GM23338 (cell line): ENCODE data around the gene PARP2. TPM values are rescaled to one million over a fixed set of nuclear protein-coding genes. Genes with fewer than 3 reads are reported as not detected.

Source experiments
- ATAC-seq: fragments of 200-7000 bp; cut with Tn5 transposase; 3 replicates; pipeline ENCODE4 v1.9.1; 2020
- DNase-seq: peaks from one replicate; pipeline ENCODE4 v3.0.0-alpha.2; 2015; ENCODE audit warnings: low spot score
- H2AFZ ChIP-seq: fragments of 200-600 bp; sonication (generic); 2 replicates; pipeline ENCODE4 v1.8.0; 2016; ENCODE audit warnings: antibody characterized with exemption, mild to moderate bottlenecking, moderate library complexity
- H3F3A ChIP-seq: fragments of 200-600 bp; sonication (generic); replicated peaks from 2 replicates; pipeline ENCODE4 v1.8.0; 2017; ENCODE audit warnings: antibody characterized with exemption, mixed run types, low read depth
- H3K27ac ChIP-seq: fragments of 200-600 bp; sonication (generic); 2 replicates; pipeline ENCODE4 v1.6.1; 2016; ENCODE audit warnings: low read depth
- H3K27me3 ChIP-seq: fragments of 200-600 bp; sonication (generic); 2 replicates; pipeline ENCODE4 v1.8.0; 2016; ENCODE audit warnings: mild to moderate bottlenecking, mixed run types, moderate library complexity; ENCODE audit not compliant: insufficient read depth
- H3K36me3 ChIP-seq: fragments of 200-600 bp; sonication (generic); 2 replicates; pipeline ENCODE4 v1.8.0; 2016; ENCODE audit warnings: mild to moderate bottlenecking; ENCODE audit not compliant: insufficient read depth
- H3K4me1 ChIP-seq: fragments of 200-600 bp; sonication (generic); 2 replicates; pipeline ENCODE4 v1.8.0; 2016; ENCODE audit warnings: mild to moderate bottlenecking, moderate library complexity; ENCODE audit not compliant: insufficient read depth
- H3K4me2 ChIP-seq: fragments of 200-600 bp; sonication (generic); 2 replicates; pipeline ENCODE4 v1.7.1; 2017; ENCODE audit warnings: mixed run types
- H3K4me3 ChIP-seq: fragments of 200-600 bp; sonication (generic); 2 replicates; pipeline ENCODE4 v1.6.1; 2016; ENCODE audit warnings: mixed run types
- H3K79me2 ChIP-seq: fragments of 200-600 bp; sonication (generic); replicated peaks from 2 replicates; pipeline ENCODE4 v1.8.0; 2017; ENCODE audit warnings: mild to moderate bottlenecking; ENCODE audit not compliant: insufficient read depth
- H3K9me2 ChIP-seq: fragments of 200-600 bp; sonication (generic); 2 replicates; pipeline ENCODE4 v1.8.0; 2017; ENCODE audit not compliant: insufficient read depth
- H4K20me1 ChIP-seq: fragments of 200-600 bp; sonication (generic); replicated peaks from 2 replicates; pipeline ENCODE4 v1.8.0; 2017; ENCODE audit warnings: mild to moderate bottlenecking; ENCODE audit not compliant: insufficient read depth
- H3K27ac Mint-ChIP-seq: 2 replicates; pipeline ENCODE4 v1.8.0; 2020; ENCODE audit warnings: inconsistent platforms, mild to moderate bottlenecking, moderate library complexity, mixed read lengths
- H3K27me3 Mint-ChIP-seq: 3 replicates; pipeline ENCODE4 v1.8.0; 2022; ENCODE audit warnings: low read depth, mild to moderate bottlenecking, moderate library complexity, mixed read lengths, inconsistent platforms; ENCODE audit not compliant: insufficient read depth, poor library complexity
- H3K36me3 Mint-ChIP-seq: 3 replicates; pipeline ENCODE4 v1.8.0; 2021; ENCODE audit warnings: low read depth, mild to moderate bottlenecking, inconsistent platforms, moderate library complexity, mixed read lengths
- H3K4me1 Mint-ChIP-seq: 3 replicates; pipeline ENCODE4 v1.8.0; 2020; ENCODE audit warnings: mild to moderate bottlenecking, inconsistent platforms, mixed read lengths
- H3K4me3 Mint-ChIP-seq: 3 replicates; pipeline ENCODE4 v1.8.0; 2021; ENCODE audit warnings: moderate library complexity, mild to moderate bottlenecking, inconsistent platforms, mixed read lengths
- H3K9me3 Mint-ChIP-seq: 3 replicates; pipeline ENCODE4 v1.8.0; 2020; ENCODE audit warnings: moderate library complexity, mild to moderate bottlenecking, inconsistent platforms, mixed read lengths
- JUNB ChIP-seq: IDR thresholded peaks from one replicate; pipeline ENCODE4 v1.6.1; 2016; ENCODE audit warnings: antibody characterized with exemption; ENCODE audit not compliant: unreplicated experiment
- POLR2AphosphoS5 ChIP-seq: IDR thresholded peaks from 2 replicates; pipeline ENCODE4 v1.6.1; 2016; ENCODE audit warnings: antibody characterized with exemption, low read depth
- STAT1 ChIP-seq: IDR thresholded peaks from one replicate; pipeline ENCODE4 v1.6.1; 2016; ENCODE audit warnings: antibody characterized with exemption; ENCODE audit not compliant: unreplicated experiment
- ZNF331 ChIP-seq: fragments of 250-450 bp; sonication (Bioruptor Pico); IDR thresholded peaks from 2 replicates; pipeline ENCODE4 v1.5.0; 2020; ENCODE audit warnings: low read depth, mild to moderate bottlenecking, moderate library complexity
- polyA plus RNA-seq: library from polyadenylated mRNA; unstranded; fragments of >200 nt; fragmentation: Nextera tagmentation; extraction: Ambion mirVana; gene quantifications from 2 replicates; pipeline ENCODE4 v1.2.1, GENCODE V29; 2016
- total RNA-seq: library from RNA; depleted of rRNA; stranded (reverse); fragments of >200 nt; shearing (Covaris generic); gene quantifications from 2 replicates; pipeline ENCODE4 v1.2.3, GENCODE V29; 2014
- TF ChIP-seq, protein P1 (sequence below): fragments of 250-450 bp; sonication (Bioruptor Pico); IDR thresholded peaks from 2 replicates; pipeline ENCODE4 v1.5.0; 2020; ENCODE audit warnings: mild to moderate bottlenecking, moderate library complexity

PARP2 gene
- total and polyA plus RNA-seq, 2 experiments from 2014 or later = 27.8 to 42.7 TPM

DNA sequence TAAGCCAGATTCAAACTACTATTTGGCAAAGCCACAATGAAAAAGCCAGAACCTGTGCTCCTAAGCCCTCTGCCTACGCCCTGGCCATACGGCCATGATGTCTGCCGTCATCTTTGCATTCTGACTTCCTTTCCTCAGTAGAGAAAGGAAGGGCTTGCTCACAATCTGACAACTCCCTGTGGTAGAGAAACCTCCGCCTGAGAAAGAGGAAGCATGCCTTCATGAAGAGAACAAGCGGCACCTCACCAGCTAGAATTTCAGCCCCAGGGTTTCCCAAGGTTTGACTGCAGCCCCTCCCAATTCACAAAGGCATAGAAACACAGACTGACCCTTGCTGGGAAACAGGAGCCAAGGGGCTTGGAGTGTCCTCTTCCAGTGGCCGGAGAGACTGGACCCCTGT lies 44.1 kb downstream of the PARP2 start:
- no peak overlapping the region; the same call in 1 of the 2 replicates for H3K27ac Mint-ChIP-seq

More for the DNA sequence above, 44.1 kb downstream of the PARP2 start:
- Mint-ChIP-seq H3K27me3 (peaks cover 11% of the 10 kb centered on the region), H3K4me3 (no peak overlapping the region), H3K4me1 (peaks cover 6% of the 10 kb centered on the region; the same call in 2 of the 3 replicates), H3K9me3 (no peaks in the 10 kb centered on the region; the same call in 2 of the 3 replicates), H3K36me3 (peaks cover 54% of the 10 kb centered on the region)
- Histone ChIP-seq H3K4me1 (no peaks in the 10 kb centered on the region), H3K4me3 (no peak overlapping the region), H3K27me3 (no peaks in the 10 kb centered on the region), H2AFZ (no peak overlapping the region), H3F3A (no peaks in the 10 kb centered on the region), H3K36me3 (0 out of 2 replicates have a peak, but pooled peaks cover 3% of the 10 kb centered on the region), H3K27ac (no peak overlapping the region; the same call in 1 of the 2 replicates), H3K9me2 (no peaks in the 10 kb centered on the region), H3K79me2 (no peaks in the 10 kb centered on the region), H4K20me1 (no peaks in the 10 kb centered on the region), H3K4me2 (no peak overlapping the region)
- ATAC-seq (no peak), DNase-seq (no peak)
- TF ChIP-seq POLR2AphosphoS5 (no peak), STAT1 (no peak), ZNF331 (no peak), JUNB (no peak)
- TF ChIP-seq, protein P1, sequence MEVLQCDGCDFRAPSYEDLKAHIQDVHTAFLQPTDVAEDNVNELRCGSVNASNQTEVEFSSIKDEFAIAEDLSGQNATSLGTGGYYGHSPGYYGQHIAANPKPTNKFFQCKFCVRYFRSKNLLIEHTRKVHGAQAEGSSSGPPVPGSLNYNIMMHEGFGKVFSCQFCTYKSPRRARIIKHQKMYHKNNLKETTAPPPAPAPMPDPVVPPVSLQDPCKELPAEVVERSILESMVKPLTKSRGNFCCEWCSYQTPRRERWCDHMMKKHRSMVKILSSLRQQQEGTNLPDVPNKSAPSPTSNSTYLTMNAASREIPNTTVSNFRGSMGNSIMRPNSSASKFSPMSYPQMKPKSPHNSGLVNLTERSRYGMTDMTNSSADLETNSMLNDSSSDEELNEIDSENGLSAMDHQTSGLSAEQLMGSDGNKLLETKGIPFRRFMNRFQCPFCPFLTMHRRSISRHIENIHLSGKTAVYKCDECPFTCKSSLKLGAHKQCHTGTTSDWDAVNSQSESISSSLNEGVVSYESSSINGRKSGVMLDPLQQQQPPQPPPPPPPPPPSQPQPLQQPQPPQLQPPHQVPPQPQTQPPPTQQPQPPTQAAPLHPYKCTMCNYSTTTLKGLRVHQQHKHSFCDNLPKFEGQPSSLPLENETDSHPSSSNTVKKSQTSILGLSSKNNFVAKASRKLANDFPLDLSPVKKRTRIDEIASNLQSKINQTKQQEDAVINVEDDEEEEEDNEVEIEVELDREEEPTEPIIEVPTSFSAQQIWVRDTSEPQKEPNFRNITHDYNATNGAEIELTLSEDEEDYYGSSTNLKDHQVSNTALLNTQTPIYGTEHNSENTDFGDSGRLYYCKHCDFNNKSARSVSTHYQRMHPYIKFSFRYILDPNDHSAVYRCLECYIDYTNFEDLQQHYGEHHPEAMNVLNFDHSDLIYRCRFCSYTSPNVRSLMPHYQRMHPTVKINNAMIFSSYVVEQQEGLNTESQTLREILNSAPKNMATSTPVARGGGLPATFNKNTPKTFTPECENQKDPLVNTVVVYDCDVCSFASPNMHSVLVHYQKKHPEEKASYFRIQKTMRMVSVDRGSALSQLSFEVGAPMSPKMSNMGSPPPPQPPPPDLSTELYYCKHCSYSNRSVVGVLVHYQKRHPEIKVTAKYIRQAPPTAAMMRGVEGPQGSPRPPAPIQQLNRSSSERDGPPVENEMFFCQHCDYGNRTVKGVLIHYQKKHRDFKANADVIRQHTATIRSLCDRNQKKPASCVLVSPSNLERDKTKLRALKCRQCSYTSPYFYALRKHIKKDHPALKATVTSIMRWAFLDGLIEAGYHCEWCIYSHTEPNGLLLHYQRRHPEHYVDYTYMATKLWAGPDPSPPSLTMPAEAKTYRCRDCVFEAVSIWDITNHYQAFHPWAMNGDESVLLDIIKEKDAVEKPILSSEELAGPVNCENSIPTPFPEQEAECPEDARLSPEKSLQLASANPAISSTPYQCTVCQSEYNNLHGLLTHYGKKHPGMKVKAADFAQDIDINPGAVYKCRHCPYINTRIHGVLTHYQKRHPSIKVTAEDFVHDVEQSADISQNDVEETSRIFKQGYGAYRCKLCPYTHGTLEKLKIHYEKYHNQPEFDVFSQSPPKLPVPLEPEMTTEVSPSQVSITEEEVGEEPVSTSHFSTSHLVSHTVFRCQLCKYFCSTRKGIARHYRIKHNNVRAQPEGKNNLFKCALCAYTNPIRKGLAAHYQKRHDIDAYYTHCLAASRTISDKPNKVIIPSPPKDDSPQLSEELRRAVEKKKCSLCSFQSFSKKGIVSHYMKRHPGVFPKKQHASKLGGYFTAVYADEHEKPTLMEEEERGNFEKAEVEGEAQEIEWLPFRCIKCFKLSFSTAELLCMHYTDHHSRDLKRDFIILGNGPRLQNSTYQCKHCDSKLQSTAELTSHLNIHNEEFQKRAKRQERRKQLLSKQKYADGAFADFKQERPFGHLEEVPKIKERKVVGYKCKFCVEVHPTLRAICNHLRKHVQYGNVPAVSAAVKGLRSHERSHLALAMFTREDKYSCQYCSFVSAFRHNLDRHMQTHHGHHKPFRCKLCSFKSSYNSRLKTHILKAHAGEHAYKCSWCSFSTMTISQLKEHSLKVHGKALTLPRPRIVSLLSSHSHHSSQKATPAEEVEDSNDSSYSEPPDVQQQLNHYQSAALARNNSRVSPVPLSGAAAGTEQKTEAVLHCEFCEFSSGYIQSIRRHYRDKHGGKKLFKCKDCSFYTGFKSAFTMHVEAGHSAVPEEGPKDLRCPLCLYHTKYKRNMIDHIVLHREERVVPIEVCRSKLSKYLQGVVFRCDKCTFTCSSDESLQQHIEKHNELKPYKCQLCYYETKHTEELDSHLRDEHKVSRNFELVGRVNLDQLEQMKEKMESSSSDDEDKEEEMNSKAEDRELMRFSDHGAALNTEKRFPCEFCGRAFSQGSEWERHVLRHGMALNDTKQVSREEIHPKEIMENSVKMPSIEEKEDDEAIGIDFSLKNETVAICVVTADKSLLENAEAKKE = no peak
